Measurements from ENCODE around the gene LRRIQ4.

Gene LRRIQ4

GRCh38 chr3:169822091-169822490 is 9.4 kb downstream of the LRRIQ4 start:
- no peak for TF ChIP-seq GATA2 (IDR thresholded peaks at IDR 0.05; ENCODE audit: low read depth, low read length)
- TF ChIP-seq GATA3 (IDR thresholded peaks at IDR 0.05; ENCODE audit: low read depth, low read length): no peak

GRCh38 chr3:169822540-169822939 is 9.9 kb downstream of the LRRIQ4 start:
- TF ChIP-seq GATA3 (IDR thresholded peaks at IDR 0.05; ENCODE audit: low read depth, low read length) (no peak), GATA2 (IDR thresholded peaks at IDR 0.05; ENCODE audit: low read depth, low read length) (no peak)

GRCh38 chr3:169822983-169823382 is 10.3 kb downstream of the LRRIQ4 start:
- TF ChIP-seq GATA2 (IDR thresholded peaks at IDR 0.05; ENCODE audit: low read depth, low read length): no peak
- TF ChIP-seq GATA3 (IDR thresholded peaks at IDR 0.05; ENCODE audit: low read depth, low read length): no peak

GRCh38 chr3:169825316-169825715 is 12.6 kb downstream of the LRRIQ4 start:
- TF ChIP-seq GATA2 (IDR thresholded peaks at IDR 0.05; ENCODE audit: low read depth, low read length) (no peak), GATA3 (IDR thresholded peaks at IDR 0.05; ENCODE audit: low read depth, low read length) (no peak)

- no peak for TF ChIP-seq GATA3 (IDR thresholded peaks at IDR 0.05; ENCODE audit: low read depth, low read length)
- no peak for TF ChIP-seq GATA2 (IDR thresholded peaks at IDR 0.05; ENCODE audit: low read depth, low read length)
Measured at GRCh38 chr3:169827712-169828111, 15.0 kb downstream of the LRRIQ4 start.

DNA sequence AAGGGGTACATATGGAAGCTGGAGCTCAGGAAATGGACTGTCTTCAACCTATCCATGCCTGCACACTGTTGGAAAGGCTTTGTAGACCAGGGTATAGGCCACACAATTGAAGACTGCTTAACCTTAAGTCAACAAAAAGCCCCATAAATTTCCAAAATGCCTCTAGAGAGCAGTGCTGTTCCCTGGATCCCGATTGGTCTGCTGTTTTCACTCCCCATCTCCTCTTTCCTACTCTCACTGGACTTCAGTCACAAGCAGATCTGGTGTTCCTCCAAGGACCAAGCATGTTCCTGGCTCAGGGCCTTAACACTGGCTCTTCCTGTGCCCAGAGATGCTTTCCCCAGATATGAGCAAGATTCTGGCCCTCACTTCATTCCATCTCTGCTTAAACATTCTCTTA is 22.9 kb downstream of the LRRIQ4 start:
- no peak for TF ChIP-seq GATA2 (IDR thresholded peaks at IDR 0.05; ENCODE audit: low read depth, low read length)
- no peak for TF ChIP-seq GATA3 (IDR thresholded peaks at IDR 0.05; ENCODE audit: low read depth, low read length)

DNA sequence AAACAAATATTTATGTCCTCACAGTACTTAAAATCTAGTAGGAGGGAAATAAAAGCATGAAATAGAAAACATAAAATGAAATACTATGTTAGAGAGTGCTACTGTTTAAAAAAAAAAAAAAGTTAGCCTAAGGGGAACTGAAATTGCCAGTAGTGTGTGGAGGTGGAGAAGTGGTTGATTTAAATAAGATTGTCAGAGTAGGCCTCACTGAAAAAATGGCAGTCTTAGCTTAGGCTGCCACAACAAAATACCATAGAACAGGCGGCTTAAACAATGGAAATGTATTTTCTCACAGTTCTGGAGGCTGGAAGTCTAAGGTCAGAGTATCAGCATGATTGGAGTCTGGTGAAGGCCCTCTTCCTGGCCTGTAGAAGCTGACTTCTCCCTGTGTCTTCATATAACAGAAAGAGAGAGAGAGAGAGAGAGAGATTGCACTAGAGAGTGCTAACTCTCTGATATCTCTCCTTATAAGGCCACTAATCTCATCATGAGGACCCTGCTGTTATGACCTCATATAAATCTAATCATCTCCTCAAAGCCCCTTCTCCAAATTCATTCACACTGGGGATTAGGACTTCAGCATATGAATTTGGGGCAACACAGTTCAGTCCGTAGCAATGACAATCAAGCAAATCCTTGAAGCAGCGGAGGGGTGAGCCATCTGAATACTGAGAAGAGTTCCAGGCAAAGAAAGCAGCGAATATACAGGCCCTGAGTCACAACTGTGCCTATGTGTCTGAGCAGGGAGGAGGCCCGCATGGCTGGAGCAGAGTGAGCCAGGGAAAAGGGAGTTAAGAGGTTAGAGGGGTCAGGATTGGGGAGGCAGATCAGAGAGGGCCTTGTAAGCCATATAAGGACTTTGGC is 23.6 kb downstream of the LRRIQ4 start:
- TF ChIP-seq GATA2 (IDR thresholded peaks at IDR 0.05; ENCODE audit: low read depth, low read length) (no peak), GATA3 (IDR thresholded peaks at IDR 0.05; ENCODE audit: low read depth, low read length) (no peak)

GRCh38 chr3:169836942-169837275 is 24.2 kb downstream of the LRRIQ4 start:
- TF ChIP-seq GATA2 (IDR thresholded peaks at IDR 0.05; ENCODE audit: low read depth, low read length) (no peak), GATA3 (IDR thresholded peaks at IDR 0.05; ENCODE audit: low read depth, low read length) (no peak)

GRCh38 chr3:169838511-169839030 is 25.9 kb downstream of the LRRIQ4 start:
- TF ChIP-seq GATA2 (IDR thresholded peaks at IDR 0.05; ENCODE audit: low read depth, low read length) (no peak), GATA3 (IDR thresholded peaks at IDR 0.05; ENCODE audit: low read depth, low read length) (no peak)

DNA sequence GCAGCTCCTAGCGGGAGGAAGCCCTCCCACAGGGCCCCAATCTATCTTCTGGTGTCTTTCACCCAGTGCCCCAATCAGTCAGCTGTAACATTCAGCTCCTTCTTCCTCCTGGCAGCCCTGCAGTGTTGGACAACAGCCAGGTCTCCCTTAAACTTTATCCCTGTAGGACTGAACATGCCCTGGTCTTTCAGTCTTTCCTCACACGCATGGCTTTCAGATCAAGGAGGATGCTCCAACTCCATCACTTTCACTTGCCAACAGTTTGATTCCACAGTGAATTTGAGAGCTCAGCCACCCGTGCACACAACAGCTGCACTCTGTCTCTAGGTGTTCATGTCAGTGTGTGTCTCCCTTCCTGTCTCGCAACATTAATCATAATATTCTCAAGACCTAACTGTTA is 28.5 kb downstream of the LRRIQ4 start:
- TF ChIP-seq GATA3 (IDR thresholded peaks at IDR 0.05; ENCODE audit: low read depth, low read length): no peak
- TF ChIP-seq GATA2 (IDR thresholded peaks at IDR 0.05; ENCODE audit: low read depth, low read length): no peak

DNA sequence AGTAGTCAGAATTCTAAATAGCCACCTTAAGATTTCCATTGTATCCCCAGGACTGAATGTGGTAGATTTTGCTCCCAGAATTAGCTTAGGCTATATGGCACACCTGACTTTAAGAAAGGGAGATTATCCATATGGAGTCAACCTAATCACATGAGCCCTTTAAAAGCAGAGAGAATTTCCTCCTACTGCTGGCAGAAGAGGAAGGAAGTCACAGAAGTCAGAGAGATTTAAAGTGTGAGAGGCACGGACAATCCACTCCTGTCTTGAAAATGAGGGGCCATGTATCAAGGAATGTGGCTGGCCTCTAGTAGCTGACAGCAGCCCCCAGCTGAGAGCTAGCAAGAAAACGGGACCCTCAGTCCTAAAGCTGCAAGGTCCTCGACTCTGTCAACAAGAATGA is 30.3 kb downstream of the LRRIQ4 start:
- TF ChIP-seq GATA3 (IDR thresholded peaks at IDR 0.05; ENCODE audit: low read depth, low read length): no peak

DNA sequence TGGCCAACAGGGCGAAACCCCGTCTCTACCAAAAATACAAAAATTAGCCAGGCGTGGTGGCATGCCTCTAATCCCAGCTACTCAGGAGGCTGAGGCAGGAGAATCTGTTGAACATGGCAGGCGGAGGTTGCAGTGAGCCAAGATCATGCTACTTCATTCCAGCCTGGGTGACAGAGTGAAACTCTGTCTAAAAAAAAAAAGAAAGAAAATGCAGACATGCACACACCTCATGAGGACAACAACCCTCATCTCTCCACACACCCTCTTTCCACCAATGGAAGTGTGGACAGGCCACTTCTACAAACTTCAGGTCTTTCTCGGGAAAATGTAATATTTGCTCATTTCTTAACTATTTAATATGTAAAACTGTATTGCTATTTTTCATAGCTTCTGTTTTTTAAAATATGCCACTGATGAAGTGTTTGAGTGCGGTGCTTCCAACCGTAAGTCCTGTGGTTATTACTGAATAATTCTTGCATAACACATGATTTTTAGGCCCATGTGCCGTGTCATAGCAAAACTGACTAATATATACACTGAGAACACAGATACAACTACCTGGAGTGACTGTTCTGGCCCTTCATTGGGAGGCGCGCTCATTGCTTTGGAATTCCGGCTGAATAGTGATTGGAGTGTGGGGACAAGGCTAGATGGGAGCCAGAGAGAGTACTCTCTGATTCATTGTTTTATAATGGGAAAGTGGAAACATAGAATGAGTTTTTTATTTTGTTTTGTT is 34.0 kb downstream of the LRRIQ4 start:
- no peak for TF ChIP-seq GATA3 (IDR thresholded peaks at IDR 0.05; ENCODE audit: low read depth, low read length)
- no peak for TF ChIP-seq GATA2 (IDR thresholded peaks at IDR 0.05; ENCODE audit: low read depth, low read length)

GRCh38 chr3:169847896-169848295 is 35.2 kb downstream of the LRRIQ4 start:
- TF ChIP-seq GATA3 (IDR thresholded peaks at IDR 0.05; ENCODE audit: low read depth, low read length) (no peak), GATA2 (IDR thresholded peaks at IDR 0.05; ENCODE audit: low read depth, low read length) (no peak)

- TF ChIP-seq GATA3 (IDR thresholded peaks at IDR 0.05; ENCODE audit: low read depth, low read length) (no peak), GATA2 (IDR thresholded peaks at IDR 0.05; ENCODE audit: low read depth, low read length) (no peak)
Measured at GRCh38 chr3:169848741-169849140, 36.1 kb downstream of the LRRIQ4 start.

DNA sequence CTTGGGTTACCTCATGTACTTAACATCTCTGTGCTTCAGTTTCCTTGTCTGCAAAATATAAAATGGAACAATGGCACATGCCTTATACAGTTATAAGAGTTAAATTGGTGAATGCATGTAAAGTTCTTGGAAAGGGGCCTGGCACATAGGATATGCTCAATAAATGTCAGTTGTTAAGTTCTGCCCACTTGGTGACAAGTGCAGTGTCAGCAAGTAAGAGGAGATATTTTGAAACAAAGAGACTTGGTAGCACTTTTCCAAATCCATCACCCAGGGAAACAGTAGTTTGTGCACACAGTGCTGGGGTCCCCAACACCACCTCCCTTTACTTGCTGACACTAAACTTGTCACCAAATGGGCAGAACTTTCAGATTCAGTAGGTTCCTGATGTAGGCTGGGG is 37.9 kb downstream of the LRRIQ4 start:
- TF ChIP-seq GATA2 (IDR thresholded peaks at IDR 0.05; ENCODE audit: low read depth, low read length): no peak
- no peak for TF ChIP-seq GATA3 (IDR thresholded peaks at IDR 0.05; ENCODE audit: low read depth, low read length)
